ENCODE measurements around the gene C2CD2. TPM values are rescaled to one million over a fixed set of nuclear protein-coding genes. Genes with fewer than 3 reads are reported as not detected.

Gene C2CD2
- total RNA-seq, 1 donor from 2014 or later: 34.3 TPM

DNA sequence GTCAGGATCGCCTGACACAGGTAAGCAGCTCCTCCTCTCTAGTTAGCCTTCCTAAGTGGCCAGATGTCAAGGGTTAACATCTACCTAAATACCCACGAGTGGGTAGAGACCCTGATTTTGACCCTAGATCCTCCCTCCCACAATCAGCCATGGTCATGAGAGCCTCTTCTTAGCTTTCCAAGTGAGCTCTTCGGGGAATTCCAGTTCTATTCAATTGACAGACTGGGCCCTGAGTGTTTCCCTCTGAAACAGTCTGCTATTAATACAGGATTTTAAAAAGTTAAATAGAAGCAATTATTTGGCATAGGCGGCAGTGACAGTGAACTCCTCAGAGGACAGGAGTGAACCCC, 28.1 kb downstream of the C2CD2 start:
- Mint-ChIP-seq H3K27ac (ENCODE audit: unreplicated experiment) (no peak overlapping the region), H3K4me3 (ENCODE audit: unreplicated experiment) (no peak overlapping the region), H3K4me1 (ENCODE audit: unreplicated experiment) (peaks cover 17% of the 10 kb centered on the region), H3K27me3 (ENCODE audit: unreplicated experiment) (peaks cover 1% of the 10 kb centered on the region), H3K9me3 (ENCODE audit: unreplicated experiment) (no peaks in the 10 kb centered on the region), H3K36me3 (ENCODE audit: low read depth, unreplicated experiment) (no peaks in the 10 kb centered on the region)
- TF ChIP-seq, protein P1, sequence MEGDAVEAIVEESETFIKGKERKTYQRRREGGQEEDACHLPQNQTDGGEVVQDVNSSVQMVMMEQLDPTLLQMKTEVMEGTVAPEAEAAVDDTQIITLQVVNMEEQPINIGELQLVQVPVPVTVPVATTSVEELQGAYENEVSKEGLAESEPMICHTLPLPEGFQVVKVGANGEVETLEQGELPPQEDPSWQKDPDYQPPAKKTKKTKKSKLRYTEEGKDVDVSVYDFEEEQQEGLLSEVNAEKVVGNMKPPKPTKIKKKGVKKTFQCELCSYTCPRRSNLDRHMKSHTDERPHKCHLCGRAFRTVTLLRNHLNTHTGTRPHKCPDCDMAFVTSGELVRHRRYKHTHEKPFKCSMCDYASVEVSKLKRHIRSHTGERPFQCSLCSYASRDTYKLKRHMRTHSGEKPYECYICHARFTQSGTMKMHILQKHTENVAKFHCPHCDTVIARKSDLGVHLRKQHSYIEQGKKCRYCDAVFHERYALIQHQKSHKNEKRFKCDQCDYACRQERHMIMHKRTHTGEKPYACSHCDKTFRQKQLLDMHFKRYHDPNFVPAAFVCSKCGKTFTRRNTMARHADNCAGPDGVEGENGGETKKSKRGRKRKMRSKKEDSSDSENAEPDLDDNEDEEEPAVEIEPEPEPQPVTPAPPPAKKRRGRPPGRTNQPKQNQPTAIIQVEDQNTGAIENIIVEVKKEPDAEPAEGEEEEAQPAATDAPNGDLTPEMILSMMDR (IDR thresholded peaks at IDR 0.05; ENCODE audit: unreplicated experiment): no peak
- DNase-seq (ENCODE audit: low spot score): no peak

DNA sequence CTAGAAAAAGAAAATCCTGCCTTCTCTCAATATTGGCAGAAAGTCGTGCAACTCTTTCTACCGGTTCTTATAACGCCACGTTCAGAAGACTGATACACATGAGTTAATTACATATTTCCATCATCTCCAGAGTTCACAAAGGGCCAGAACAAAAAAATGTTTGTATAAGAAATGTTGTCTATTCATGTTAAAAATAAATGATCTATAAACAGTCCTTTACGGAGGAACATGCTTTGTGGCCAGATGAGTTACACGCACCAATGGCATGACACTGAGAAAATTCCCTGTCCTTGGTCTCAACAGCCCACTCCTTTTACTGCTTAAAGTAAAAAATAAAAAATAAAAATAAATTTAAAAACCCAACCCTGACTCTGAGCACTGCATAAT, 29.5 kb downstream of the C2CD2 start:
- DNase-seq (ENCODE audit: low spot score): no peak
- Mint-ChIP-seq H3K9me3 (ENCODE audit: unreplicated experiment) (no peaks in the 10 kb centered on the region), H3K4me3 (ENCODE audit: unreplicated experiment) (no peak overlapping the region), H3K4me1 (ENCODE audit: unreplicated experiment) (peaks cover 18% of the 10 kb centered on the region), H3K36me3 (ENCODE audit: low read depth, unreplicated experiment) (no peaks in the 10 kb centered on the region), H3K27me3 (ENCODE audit: unreplicated experiment) (peaks cover 1% of the 10 kb centered on the region), H3K27ac (ENCODE audit: unreplicated experiment) (no peak overlapping the region)
- TF ChIP-seq, protein P1 (IDR thresholded peaks at IDR 0.05; ENCODE audit: unreplicated experiment): no peak

DNA sequence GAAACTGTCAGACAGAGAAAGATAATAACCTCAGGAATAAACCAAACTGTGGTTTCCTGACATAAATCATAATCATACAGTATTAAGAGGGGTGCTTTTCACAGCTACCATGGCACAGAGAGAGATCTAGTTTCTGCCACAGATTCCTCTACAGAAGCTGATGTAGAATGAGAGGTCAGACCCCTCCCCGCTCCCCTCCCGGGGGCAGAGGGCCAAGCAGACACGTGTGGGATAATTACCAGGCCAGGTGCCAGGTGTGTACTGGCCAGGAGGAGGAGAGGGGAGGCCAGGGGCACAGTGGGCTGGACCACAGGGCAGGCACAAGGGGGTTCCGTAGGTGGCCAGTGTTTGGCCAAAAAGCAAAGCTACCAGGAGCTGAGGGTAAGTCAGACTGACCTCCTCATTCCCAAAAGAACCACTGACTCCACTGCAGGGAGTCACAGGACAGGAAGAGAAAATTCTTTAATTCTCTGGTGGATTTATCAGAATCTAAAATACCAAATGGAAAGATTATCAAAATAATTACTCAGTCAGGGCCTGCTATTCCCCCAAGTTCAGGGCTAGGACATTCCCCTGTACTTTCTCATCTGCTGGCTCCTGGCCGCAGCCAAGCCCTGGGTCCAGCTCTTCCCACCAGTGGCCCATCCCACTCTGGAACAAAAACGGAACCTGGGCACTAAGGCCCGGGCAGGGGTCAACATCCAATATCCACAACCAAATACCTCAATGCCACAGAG, 30.0 kb downstream of the C2CD2 start:
- Mint-ChIP-seq H3K27ac (ENCODE audit: unreplicated experiment) (no peak overlapping the region), H3K4me3 (ENCODE audit: unreplicated experiment) (no peak overlapping the region), H3K9me3 (ENCODE audit: unreplicated experiment) (no peaks in the 10 kb centered on the region), H3K27me3 (ENCODE audit: unreplicated experiment) (peaks cover 4% of the 10 kb centered on the region), H3K4me1 (ENCODE audit: unreplicated experiment) (peaks cover 17% of the 10 kb centered on the region), H3K36me3 (ENCODE audit: low read depth, unreplicated experiment) (peaks cover 4% of the 10 kb centered on the region)
- TF ChIP-seq, protein P1 (IDR thresholded peaks at IDR 0.05; ENCODE audit: unreplicated experiment): no peak
- DNase-seq (ENCODE audit: low spot score): no peak

DNA sequence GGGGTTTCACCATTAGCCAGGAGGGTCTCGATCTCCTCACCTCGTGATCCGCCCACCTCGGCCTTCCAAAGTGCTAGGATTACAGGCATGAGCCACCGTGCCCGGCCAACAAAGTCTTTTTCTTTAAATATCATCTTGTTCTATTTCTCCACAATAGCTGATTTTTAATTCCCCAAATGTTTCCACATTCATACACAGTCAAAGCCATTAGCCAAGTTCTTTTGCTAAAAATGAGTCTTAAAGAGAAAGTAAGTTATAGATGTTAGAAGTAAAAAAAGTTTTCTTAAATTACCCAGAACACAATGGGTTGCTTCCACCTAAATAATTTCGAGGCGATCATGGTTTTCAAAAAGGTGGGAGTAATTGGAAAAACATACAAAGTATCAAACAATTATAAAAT, 30.6 kb downstream of the C2CD2 start:
- TF ChIP-seq, protein P1 (IDR thresholded peaks at IDR 0.05; ENCODE audit: unreplicated experiment): no peak
- no peaks in the 10 kb centered on the region for H3K9me3 Mint-ChIP-seq (ENCODE audit: unreplicated experiment)
- H3K27ac Mint-ChIP-seq (ENCODE audit: unreplicated experiment): no peak overlapping the region
- peaks cover 13% of the 10 kb centered on the region for H3K4me1 Mint-ChIP-seq (ENCODE audit: unreplicated experiment)
- H3K27me3 Mint-ChIP-seq (ENCODE audit: unreplicated experiment): peaks cover 4% of the 10 kb centered on the region
- DNase-seq (ENCODE audit: low spot score): no peak
- H3K4me3 Mint-ChIP-seq (ENCODE audit: unreplicated experiment): no peak overlapping the region
- peaks cover 6% of the 10 kb centered on the region for H3K36me3 Mint-ChIP-seq (ENCODE audit: low read depth, unreplicated experiment)

DNA sequence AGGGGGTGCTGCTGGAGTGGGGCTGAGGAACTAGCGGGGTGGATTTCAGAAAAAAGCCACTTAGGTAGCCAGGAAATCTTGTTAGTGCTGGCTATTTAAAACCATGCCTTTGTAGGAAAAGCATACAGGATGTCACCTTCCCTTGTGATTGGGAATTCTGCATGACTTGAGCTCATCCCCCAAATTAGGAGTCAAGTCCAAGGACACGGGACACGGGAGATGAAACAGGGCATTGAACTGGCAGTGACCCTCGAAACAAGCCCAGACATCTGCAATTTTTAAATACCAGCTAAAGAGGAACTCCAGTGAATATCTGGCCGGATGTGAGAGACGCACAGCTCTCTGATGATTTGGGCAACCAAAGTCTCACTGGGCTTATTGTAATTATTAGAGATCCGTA, 32.8 kb downstream of the C2CD2 start:
- H3K27me3 Mint-ChIP-seq (ENCODE audit: unreplicated experiment): peaks cover 6% of the 10 kb centered on the region
- H3K9me3 Mint-ChIP-seq (ENCODE audit: unreplicated experiment): no peaks in the 10 kb centered on the region

More for the DNA sequence above, 32.8 kb downstream of the C2CD2 start:
- TF ChIP-seq, protein P1 (IDR thresholded peaks at IDR 0.05; ENCODE audit: unreplicated experiment): no peak
- H3K27ac Mint-ChIP-seq (ENCODE audit: unreplicated experiment): no peak overlapping the region
- peaks cover 17% of the 10 kb centered on the region for H3K36me3 Mint-ChIP-seq (ENCODE audit: low read depth, unreplicated experiment)
- DNase-seq (ENCODE audit: low spot score): no peak
- peaks cover 7% of the 10 kb centered on the region for H3K4me1 Mint-ChIP-seq (ENCODE audit: unreplicated experiment)
- H3K4me3 Mint-ChIP-seq (ENCODE audit: unreplicated experiment): no peak overlapping the region

Measured in endothelial cell (in vitro differentiated cells).